Caco-2 (cell line): ENCODE results near the gene IFNA1. TPM values are rescaled to one million over a fixed set of nuclear protein-coding genes. Genes with fewer than 3 reads are reported as not detected.

Experiments
- BruUV-seq: library from RNA; stranded (reverse); fragments of 400-500 nt; replicated peaks from 2 replicates; lab custom pipeline; 2021; lab: Mats Ljungman, UMichigan
- CTCF ChIA-PET: fragments of 300-600 bp; sonication (Branson Sonifier 250); formaldehyde crosslinking; loops from one replicate; lab custom pipeline; 2022; ENCODE audit warnings: antibody characterized with exemption; lab: Charles Lee
- POLR2A ChIA-PET: fragments of 300-600 bp; sonication (Branson Sonifier 250); formaldehyde crosslinking; loops from one replicate; lab custom pipeline; 2022; ENCODE audit warnings: antibody characterized with exemption; lab: Charles Lee
- DNase-seq, 2 experiments: peaks; one replicate each; pipeline versions ENCODE4 v3.0.0 to v3.0.0-alpha.2; 2020 to 2022
- H3K27me3 ChIP-seq: replicated peaks from 2 replicates; pipeline ENCODE4 v1.6.0; 2011; ENCODE audit warnings: low read length; ENCODE audit not compliant: control insufficient read depth, insufficient read depth
- H3K36me3 ChIP-seq: 2 replicates; pipeline ENCODE4 v1.5.1; 2011; ENCODE audit warnings: low read length; ENCODE audit not compliant: control insufficient read depth, insufficient read depth
- H3K4me1 ChIP-seq: fragments of 250-450 bp; sonication (Bioruptor Pico); 2 replicates; pipeline ENCODE4 v1.5.1; 2020; ENCODE audit warnings: mild to moderate bottlenecking
- H3K4me3 ChIP-seq: 2 replicates; pipeline ENCODE4 v1.5.1; 2011; ENCODE audit warnings: low read depth, mild to moderate bottlenecking, control low read depth, low read length
- H3K9me3 ChIP-seq: fragments of 250-450 bp; sonication (Bioruptor Pico); 2 replicates; pipeline ENCODE4 v1.5.1; 2020; ENCODE audit warnings: mild to moderate bottlenecking, moderate library complexity
- H3K27ac Mint-ChIP-seq: one replicate; pipeline ENCODE4 v1.8.0; 2022; ENCODE audit warnings: mixed read lengths; ENCODE audit not compliant: unreplicated experiment
- H3K27me3 Mint-ChIP-seq: one replicate; pipeline ENCODE4 v1.8.0; 2022; ENCODE audit warnings: mixed read lengths; ENCODE audit not compliant: insufficient read depth, unreplicated experiment
- H3K36me3 Mint-ChIP-seq: one replicate; pipeline ENCODE4 v1.8.0; 2022; ENCODE audit warnings: mild to moderate bottlenecking, mixed read lengths; ENCODE audit not compliant: insufficient read depth, unreplicated experiment
- H3K4me1 Mint-ChIP-seq: one replicate; pipeline ENCODE4 v1.8.0; 2022; ENCODE audit warnings: low read depth, mixed read lengths; ENCODE audit not compliant: unreplicated experiment
- H3K4me3 Mint-ChIP-seq: one replicate; pipeline ENCODE4 v1.8.0; 2022; ENCODE audit warnings: mild to moderate bottlenecking, moderate library complexity, mixed read lengths; ENCODE audit not compliant: unreplicated experiment
- H3K9me3 Mint-ChIP-seq: one replicate; pipeline ENCODE4 v1.8.0; 2022; ENCODE audit warnings: mixed read lengths; ENCODE audit not compliant: unreplicated experiment
- CTCF ChIP-seq, 2 experiments: fragments of 200-600 bp in 1 of 2; IDR thresholded peaks; 1 replicate in 1 of 2; 2 replicates in 1 of 2; pipeline versions ENCODE4 v1.5.1 to v1.8.0; 2011 to 2022; ENCODE audit warnings: antibody characterized with exemption in 1 of 2, control low read depth in 1 of 2, inconsistent platforms in 1 of 2, low read depth in 1 of 2, low read length in 1 of 2, mild to moderate bottlenecking in 1 of 2, moderate library complexity in 1 of 2; ENCODE audit not compliant: insufficient read depth in 1 of 2, severe bottlenecking in 1 of 2, unreplicated experiment in 1 of 2
- intact Hi-C: fragments of 100-400 bp; cut with micrococcal nuclease; formaldehyde crosslinking; loops from one replicate; pipeline ENCODE4 v1.10.0; 2022; ENCODE audit not compliant: unreplicated experiment
- total RNA-seq: library from RNA; stranded (reverse); gene quantifications from 2 replicates; pipeline ENCODE4 v1.2.3, GENCODE V29; 2022

The IFNA1 gene
- total RNA-seq, 1 experiment from 2014 or later: not detected

- H3K27ac Mint-ChIP-seq: no peak overlapping the region
- Histone ChIP-seq H3K9me3 (no peaks in the 10 kb centered on the region), H3K27me3 (no peaks in the 10 kb centered on the region), H3K4me3 (no peak overlapping the region), H3K36me3 (no peaks in the 10 kb centered on the region), H3K4me1 (no peaks in the 10 kb centered on the region)
- H3K9me3 Mint-ChIP-seq: no peaks in the 10 kb centered on the region
- no peaks in the 10 kb centered on the region for H3K36me3 Mint-ChIP-seq
- DNase-seq: no peak
- CTCF ChIA-PET: no interaction called here
- H3K4me3 Mint-ChIP-seq: no peak overlapping the region
- no TSS peak for BruUV-seq
- peaks cover 3% of the 10 kb centered on the region for H3K27me3 Mint-ChIP-seq
- TF ChIP-seq CTCF (IDR thresholded peaks at IDR 0.05; ENCODE audit: insufficient read depth in 1 of 2, low read depth in 1 of 2, low read length in 1 of 2, severe bottlenecking in 1 of 2, unreplicated experiment in 1 of 2): no peak
- H3K4me1 Mint-ChIP-seq: no peaks in the 10 kb centered on the region
- intact Hi-C loops: loop anchor here (10.0 kb wide), 1 partner anchor 204 kb away; no protein-coding TSS in a partner anchor
- POLR2A ChIA-PET: no interaction called here
Observed at GRCh38 chr9:21398955-21399489, 41.2 kb upstream of the IFNA1 start.

GRCh38 chr9:21399956-21400355, 40.3 kb upstream of the IFNA1 start:
- Mint-ChIP-seq H3K4me3 (no peak overlapping the region), H3K27ac (no peak overlapping the region), H3K36me3 (no peaks in the 10 kb centered on the region), H3K9me3 (no peaks in the 10 kb centered on the region), H3K4me1 (no peaks in the 10 kb centered on the region), H3K27me3 (peaks cover 3% of the 10 kb centered on the region)
- DNase-seq: no peak
- POLR2A ChIA-PET: no interaction called here
- no peaks in the 10 kb centered on the region for H3K4me1 ChIP-seq
- no peak for TF ChIP-seq CTCF (IDR thresholded peaks at IDR 0.05; ENCODE audit: insufficient read depth in 1 of 2, low read depth in 1 of 2, low read length in 1 of 2, severe bottlenecking in 1 of 2, unreplicated experiment in 1 of 2)
- BruUV-seq: no TSS peak
- H3K9me3 ChIP-seq: no peaks in the 10 kb centered on the region
- no peaks in the 10 kb centered on the region for H3K36me3 ChIP-seq
- H3K27me3 ChIP-seq: no peaks in the 10 kb centered on the region
- CTCF ChIA-PET: no interaction called here
- no peak overlapping the region for H3K4me3 ChIP-seq
- intact Hi-C loops: loop anchor here (10.0 kb wide), 1 partner anchor 205 kb away; no protein-coding TSS in a partner anchor

- no peaks in the 10 kb centered on the region for H3K4me1 Mint-ChIP-seq
- peaks cover 9% of the 10 kb centered on the region for H3K27me3 Mint-ChIP-seq
- H3K27me3 ChIP-seq: no peaks in the 10 kb centered on the region
- no peak for DNase-seq
- no peaks in the 10 kb centered on the region for H3K36me3 Mint-ChIP-seq
- no peaks in the 10 kb centered on the region for H3K36me3 ChIP-seq
- H3K4me3 ChIP-seq: no peak overlapping the region
- H3K4me1 ChIP-seq: no peaks in the 10 kb centered on the region
- no peak for TF ChIP-seq CTCF (IDR thresholded peaks at IDR 0.05; ENCODE audit: insufficient read depth in 1 of 2, low read depth in 1 of 2, low read length in 1 of 2, severe bottlenecking in 1 of 2, unreplicated experiment in 1 of 2)
- H3K4me3 Mint-ChIP-seq: no peak overlapping the region
- intact Hi-C loops: no loop called here
- no peak overlapping the region for H3K27ac Mint-ChIP-seq
- no peaks in the 10 kb centered on the region for H3K9me3 Mint-ChIP-seq
- no peaks in the 10 kb centered on the region for H3K9me3 ChIP-seq
- no TSS peak for BruUV-seq
- ChIA-PET CTCF (no interaction called here), POLR2A (no interaction called here)
Observed at GRCh38 chr9:21402386-21403251, 37.6 kb upstream of the IFNA1 start.
